ENCODE data around the gene MAPK12. TPM values are rescaled to one million over a fixed set of nuclear protein-coding genes. Genes with fewer than 3 reads are reported as not detected.

Gene MAPK12
- total RNA-seq, 1 donor from 2014 or later = 88.5 TPM

DNA sequence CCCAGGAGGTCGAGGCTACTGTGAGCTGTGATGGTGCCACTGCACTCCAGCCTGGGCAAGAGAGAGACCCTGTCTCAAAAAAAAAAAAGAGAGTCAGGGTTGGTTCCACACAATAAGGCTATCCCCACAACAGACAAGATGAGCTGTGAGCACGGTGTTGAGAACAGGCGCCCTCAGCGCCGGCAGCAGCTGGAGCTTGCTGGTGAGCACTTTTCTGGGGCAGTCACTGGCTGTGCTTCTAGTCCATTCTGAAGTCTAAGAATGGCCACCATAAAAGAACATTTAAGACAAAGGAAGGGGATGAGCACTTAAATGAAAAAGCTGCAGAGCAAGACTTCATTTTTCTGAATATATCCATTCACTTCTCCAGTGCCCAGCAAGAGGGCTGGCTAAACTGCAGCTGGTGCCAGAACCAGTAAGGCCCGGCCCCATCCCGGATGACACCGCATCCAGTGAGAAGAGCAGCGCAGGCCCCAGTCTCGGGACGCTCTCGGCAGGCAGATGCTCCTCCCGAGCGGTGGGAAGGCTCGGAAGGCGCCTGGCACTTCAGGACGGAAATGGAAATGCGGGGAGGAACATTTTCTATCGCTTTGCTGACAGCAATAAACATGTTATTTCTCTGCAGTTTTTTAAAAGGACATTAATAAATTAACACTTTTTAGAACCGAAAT lies 28.9 kb downstream of the MAPK12 start:
- no peak overlapping the region for H3K27ac Mint-ChIP-seq (ENCODE audit: unreplicated experiment)
- no peaks in the 10 kb centered on the region for H3K36me3 Mint-ChIP-seq (ENCODE audit: unreplicated experiment)
- no peak for DNase-seq
- H3K4me3 Mint-ChIP-seq (ENCODE audit: unreplicated experiment) = no peak overlapping the region
- peaks cover 10% of the 10 kb centered on the region for H3K27me3 Mint-ChIP-seq (ENCODE audit: unreplicated experiment)
- TF ChIP-seq, protein P1, sequence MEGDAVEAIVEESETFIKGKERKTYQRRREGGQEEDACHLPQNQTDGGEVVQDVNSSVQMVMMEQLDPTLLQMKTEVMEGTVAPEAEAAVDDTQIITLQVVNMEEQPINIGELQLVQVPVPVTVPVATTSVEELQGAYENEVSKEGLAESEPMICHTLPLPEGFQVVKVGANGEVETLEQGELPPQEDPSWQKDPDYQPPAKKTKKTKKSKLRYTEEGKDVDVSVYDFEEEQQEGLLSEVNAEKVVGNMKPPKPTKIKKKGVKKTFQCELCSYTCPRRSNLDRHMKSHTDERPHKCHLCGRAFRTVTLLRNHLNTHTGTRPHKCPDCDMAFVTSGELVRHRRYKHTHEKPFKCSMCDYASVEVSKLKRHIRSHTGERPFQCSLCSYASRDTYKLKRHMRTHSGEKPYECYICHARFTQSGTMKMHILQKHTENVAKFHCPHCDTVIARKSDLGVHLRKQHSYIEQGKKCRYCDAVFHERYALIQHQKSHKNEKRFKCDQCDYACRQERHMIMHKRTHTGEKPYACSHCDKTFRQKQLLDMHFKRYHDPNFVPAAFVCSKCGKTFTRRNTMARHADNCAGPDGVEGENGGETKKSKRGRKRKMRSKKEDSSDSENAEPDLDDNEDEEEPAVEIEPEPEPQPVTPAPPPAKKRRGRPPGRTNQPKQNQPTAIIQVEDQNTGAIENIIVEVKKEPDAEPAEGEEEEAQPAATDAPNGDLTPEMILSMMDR (IDR thresholded peaks at IDR 0.05; ENCODE audit: partially characterized antibody, unreplicated experiment) = no peak
- peaks cover 4% of the 10 kb centered on the region for H3K9me3 Mint-ChIP-seq (ENCODE audit: unreplicated experiment)
- peaks cover 1% of the 10 kb centered on the region for H3K4me1 Mint-ChIP-seq (ENCODE audit: low read depth, unreplicated experiment)

DNA sequence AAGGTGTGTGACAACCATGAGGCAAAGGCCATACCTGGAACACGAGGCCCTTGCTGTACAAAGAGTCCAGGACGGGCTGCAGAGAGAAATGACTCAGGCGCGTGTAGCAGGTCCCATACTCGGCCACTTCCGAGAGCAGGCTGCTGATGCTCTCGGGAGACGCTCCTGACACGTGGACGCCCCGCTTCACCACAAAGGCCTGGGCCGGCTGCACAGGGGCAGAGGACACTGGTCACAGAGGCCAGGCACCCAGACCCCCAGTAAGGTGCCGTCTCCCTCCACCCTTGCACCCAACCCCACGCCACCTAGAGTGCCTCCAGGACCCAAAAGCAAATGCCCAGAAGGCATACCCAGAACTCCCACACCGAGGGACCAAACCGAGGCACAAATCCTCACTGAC lies 32.1 kb downstream of the MAPK12 start:
- Mint-ChIP-seq H3K36me3 (ENCODE audit: unreplicated experiment) (no peaks in the 10 kb centered on the region), H3K4me3 (ENCODE audit: unreplicated experiment) (no peak overlapping the region), H3K27ac (ENCODE audit: unreplicated experiment) (no peak overlapping the region), H3K9me3 (ENCODE audit: unreplicated experiment) (peaks cover 6% of the 10 kb centered on the region), H3K4me1 (ENCODE audit: low read depth, unreplicated experiment) (peaks cover 1% of the 10 kb centered on the region), H3K27me3 (ENCODE audit: unreplicated experiment) (peaks cover 10% of the 10 kb centered on the region)
- peak; percentile 10 for DNase-seq
- TF ChIP-seq, protein P1 (IDR thresholded peaks at IDR 0.05; ENCODE audit: partially characterized antibody, unreplicated experiment) = no peak

DNA sequence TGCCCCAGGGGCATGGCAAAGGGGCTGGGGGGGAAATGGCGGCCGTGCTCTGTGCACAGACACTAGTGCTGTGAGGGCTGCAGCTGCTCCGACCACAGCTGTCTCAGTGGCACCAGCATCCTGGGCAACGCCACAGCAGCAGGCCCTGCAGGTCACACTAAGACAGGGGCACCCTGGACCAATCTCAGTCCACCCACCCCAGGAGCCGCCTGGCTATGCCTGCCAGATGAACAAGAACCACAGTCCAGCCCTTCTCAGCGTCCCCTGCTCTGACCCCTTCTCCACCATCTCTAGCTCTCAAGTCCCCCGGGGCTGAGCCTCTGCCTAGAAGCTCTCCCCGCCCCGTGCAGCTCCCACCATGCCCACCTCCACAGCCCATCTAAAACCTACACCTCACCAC lies 33.1 kb downstream of the MAPK12 start:
- H3K27me3 Mint-ChIP-seq (ENCODE audit: unreplicated experiment) = peaks cover 9% of the 10 kb centered on the region
- H3K4me1 Mint-ChIP-seq (ENCODE audit: low read depth, unreplicated experiment) = peaks cover 1% of the 10 kb centered on the region
- H3K36me3 Mint-ChIP-seq (ENCODE audit: unreplicated experiment) = no peaks in the 10 kb centered on the region
- no peak overlapping the region for H3K4me3 Mint-ChIP-seq (ENCODE audit: unreplicated experiment)
- H3K9me3 Mint-ChIP-seq (ENCODE audit: unreplicated experiment) = peaks cover 13% of the 10 kb centered on the region
- peak; percentile 15 for DNase-seq
- H3K27ac Mint-ChIP-seq (ENCODE audit: unreplicated experiment) = no peak overlapping the region
- TF ChIP-seq, protein P1 (IDR thresholded peaks at IDR 0.05; ENCODE audit: partially characterized antibody, unreplicated experiment) = no peak

DNA sequence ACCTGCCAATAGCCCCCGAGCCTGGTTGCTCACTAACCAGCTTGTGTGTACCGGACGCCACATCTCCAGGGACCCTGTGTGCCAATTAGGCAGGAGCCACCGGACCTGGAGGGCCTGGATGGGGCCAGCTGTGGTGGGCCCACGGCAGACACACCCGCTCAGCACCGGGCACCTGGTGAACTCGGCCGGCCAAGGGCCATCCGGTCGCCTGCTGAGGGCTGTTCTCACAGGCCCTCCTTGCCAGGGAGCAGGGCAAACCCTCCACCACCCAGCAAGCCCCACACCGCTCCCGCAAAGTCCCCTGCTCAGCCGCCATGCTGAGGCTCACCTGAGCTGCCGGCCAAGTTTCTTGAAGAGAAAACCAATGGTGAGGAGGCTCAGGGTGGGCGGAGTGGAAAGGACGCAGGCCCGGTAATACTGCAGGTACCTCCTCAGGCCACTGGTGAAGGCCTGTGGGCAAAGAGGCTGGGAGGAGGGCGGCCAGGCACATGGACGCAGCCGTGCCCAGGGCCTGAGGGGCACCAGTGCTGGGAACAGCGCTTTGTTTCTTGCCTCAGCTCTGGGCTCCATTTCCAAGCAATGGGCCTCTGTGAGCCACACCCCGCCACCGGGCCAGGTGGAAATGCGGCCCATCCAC lies 33.8 kb downstream of the MAPK12 start:
- no peak for DNase-seq
- no peak overlapping the region for H3K27ac Mint-ChIP-seq (ENCODE audit: unreplicated experiment)
- H3K4me1 Mint-ChIP-seq (ENCODE audit: low read depth, unreplicated experiment) = peaks cover 1% of the 10 kb centered on the region
- no peak overlapping the region for H3K4me3 Mint-ChIP-seq (ENCODE audit: unreplicated experiment)
- no peaks in the 10 kb centered on the region for H3K36me3 Mint-ChIP-seq (ENCODE audit: unreplicated experiment)
- H3K27me3 Mint-ChIP-seq (ENCODE audit: unreplicated experiment) = peaks cover 9% of the 10 kb centered on the region
- peaks cover 13% of the 10 kb centered on the region for H3K9me3 Mint-ChIP-seq (ENCODE audit: unreplicated experiment)
- TF ChIP-seq, protein P1 (IDR thresholded peaks at IDR 0.05; ENCODE audit: partially characterized antibody, unreplicated experiment) = no peak

DNA sequence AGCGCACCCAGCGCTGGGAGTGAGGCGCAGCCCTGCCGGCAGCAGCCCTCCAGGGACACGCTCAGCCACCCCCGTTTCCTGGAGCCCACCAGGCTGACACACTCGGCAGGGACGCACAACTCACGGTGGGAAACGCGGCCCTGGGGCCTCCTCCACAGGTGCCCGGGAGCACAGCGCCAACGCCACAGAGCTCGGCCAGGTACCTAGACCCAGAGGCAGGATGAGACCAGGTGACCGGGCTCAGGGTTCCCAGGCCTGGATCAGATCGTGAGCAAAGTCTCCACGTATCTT lies 34.7 kb downstream of the MAPK12 start:
- Mint-ChIP-seq H3K36me3 (ENCODE audit: unreplicated experiment) (no peaks in the 10 kb centered on the region), H3K4me1 (ENCODE audit: low read depth, unreplicated experiment) (peaks cover 1% of the 10 kb centered on the region), H3K27ac (ENCODE audit: unreplicated experiment) (no peak overlapping the region), H3K4me3 (ENCODE audit: unreplicated experiment) (no peak overlapping the region), H3K27me3 (ENCODE audit: unreplicated experiment) (peaks cover 9% of the 10 kb centered on the region), H3K9me3 (ENCODE audit: unreplicated experiment) (peaks cover 13% of the 10 kb centered on the region)
- peak; percentile 11 for DNase-seq
- TF ChIP-seq, protein P1 (IDR thresholded peaks at IDR 0.05; ENCODE audit: partially characterized antibody, unreplicated experiment) = no peak

Data from glutamatergic neuron (in vitro differentiated cells).